Stimulated activated CD8-positive, alpha-beta memory T cell treated with anti-CD3 and anti-CD28 coated beads, Interleukin-7, amount 100 ng/mL, for 4 hours (primary cell): ENCODE results near the gene VWA7.

Experiments
- DNase-seq, 2 donors: peaks; one replicate each; pipeline ENCODE4 v3.0.0-alpha.2; 2020; ENCODE audit warnings: low read depth in 2 of 2

The VWA7 gene

DNA sequence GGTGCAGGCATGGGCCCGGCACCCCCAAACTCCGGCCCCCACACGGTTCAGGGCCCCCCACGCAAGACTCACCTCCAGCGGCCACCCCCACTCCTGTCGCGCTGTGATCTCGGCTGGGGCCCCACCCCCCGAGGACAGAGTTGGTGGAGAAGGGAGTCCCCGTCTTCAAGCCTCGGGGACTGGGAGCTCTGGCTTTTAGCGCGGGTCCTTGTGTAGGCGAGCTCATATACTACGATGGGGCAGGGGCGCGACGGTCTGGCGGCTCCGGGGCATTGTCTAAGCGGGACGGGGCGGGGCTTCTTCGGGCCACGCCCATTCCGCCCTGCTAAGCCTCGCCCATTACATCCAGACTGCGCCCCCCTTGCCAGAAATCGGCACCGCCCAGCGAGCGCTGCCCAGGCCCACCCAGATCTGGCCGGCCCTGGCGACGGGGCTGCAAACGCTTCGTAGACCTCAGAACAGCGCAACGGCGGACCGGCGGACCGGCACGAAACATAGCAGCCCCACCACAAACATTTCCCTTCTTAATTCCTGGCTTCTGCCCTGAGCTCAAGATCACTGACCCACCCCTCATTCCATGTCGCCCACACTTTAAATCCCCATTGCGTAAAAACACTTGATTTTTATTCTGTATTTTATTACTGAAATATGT lies 47.0 kb downstream of the VWA7 start:
- peak; percentile 39 to 61 for DNase-seq

- DNase-seq: peak; percentile 69 to 70
Measured at GRCh38 chr6:31729515-31729978, 47.6 kb downstream of the VWA7 start.

DNA sequence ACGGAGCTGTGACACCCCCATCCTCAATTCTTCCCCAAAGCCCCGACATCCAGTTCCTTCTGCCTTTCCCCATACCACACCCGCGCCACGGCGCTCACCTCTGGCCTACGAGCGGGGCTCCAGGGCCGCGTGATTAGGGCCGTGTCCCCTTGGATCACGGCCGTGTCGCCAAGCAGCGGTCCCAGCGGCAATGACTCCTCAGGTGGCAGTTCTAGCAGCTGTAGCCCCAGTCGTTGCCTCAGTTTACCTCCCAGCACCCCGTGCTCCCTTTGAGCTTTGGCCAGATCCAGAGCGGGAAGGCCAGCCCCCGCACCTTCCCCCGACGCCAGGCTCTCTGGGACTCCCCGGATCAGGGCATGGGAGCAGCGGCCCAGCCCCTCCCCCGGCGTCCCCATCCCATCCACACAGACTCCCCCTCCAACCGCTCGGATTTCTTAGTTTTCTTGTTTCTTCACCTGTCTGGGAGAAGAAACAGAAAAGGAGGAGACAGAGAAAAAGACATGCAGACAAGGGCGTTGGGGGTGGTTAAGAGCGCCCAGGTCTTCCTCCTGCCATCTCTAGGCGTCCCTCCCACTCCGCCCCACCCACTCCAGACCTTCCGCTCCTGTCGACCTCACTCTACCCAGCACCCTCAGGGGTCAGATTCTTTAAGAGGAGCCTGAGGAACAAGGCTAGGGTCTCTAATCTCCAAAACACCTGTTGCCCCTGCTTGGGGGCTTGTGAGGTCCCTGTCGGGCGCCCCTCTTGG lies 48.2 kb downstream of the VWA7 start, which contains the start of gene DDAH2:
Gene DDAH2, minus strand, starts transcription at position 533 of the 748 bp plus-strand sequence. Its CDS starts 138 bp downstream, at position 395.
- DNase-seq: no peak

DNA sequence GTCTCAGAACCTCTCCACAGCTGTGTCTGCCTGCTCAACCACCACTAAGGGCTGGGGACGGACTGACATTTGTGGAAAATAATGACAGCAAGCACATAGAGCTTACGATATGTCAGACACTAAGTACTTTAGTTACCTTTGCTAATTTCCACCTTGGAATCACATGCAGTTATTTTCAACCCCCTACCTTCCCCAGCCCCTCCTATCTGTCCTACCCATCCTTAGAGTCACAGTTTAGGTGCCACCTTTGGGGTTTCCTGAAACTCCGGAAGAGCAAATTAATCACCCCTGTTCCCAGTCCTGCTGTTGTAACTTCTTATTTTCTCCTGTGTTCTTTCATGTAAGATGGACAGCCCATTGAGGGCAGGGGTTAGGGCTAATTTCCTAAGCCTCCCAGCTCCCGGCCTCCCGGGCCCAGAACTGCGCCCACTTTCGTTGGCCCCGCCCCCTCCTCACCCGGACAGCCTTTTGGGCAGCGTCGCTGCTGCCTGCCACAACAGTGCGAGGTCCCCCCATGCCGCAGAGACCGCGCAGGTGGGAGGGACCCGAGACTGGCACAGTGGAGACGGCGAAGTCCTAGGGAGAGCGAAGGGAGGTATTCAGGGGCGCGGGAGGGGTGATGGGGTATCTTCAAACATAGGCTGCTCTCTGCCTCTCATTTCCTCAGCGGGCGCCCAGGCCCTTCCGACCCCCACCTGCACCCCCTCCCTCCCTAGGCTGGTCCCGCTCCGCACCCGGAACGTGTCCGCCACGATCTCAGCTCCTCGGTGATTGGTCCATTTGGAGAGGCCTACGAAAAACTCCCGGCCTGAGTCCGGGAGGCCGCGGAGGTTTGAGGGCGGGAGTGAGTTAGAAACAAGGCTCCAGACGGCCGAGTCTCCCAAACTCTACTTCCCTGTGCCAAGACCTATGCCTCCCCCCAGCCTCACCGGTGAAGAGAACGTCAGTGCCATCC lies 49.1 kb downstream of the VWA7 start:
- DNase-seq: no peak

GRCh38 chr6:31727034-31727716 lies 50.0 kb downstream of the VWA7 start:
- no peak for DNase-seq

GRCh38 chr6:31725502-31726350 lies 51.4 kb downstream of the VWA7 start:
- no peak for DNase-seq

DNA sequence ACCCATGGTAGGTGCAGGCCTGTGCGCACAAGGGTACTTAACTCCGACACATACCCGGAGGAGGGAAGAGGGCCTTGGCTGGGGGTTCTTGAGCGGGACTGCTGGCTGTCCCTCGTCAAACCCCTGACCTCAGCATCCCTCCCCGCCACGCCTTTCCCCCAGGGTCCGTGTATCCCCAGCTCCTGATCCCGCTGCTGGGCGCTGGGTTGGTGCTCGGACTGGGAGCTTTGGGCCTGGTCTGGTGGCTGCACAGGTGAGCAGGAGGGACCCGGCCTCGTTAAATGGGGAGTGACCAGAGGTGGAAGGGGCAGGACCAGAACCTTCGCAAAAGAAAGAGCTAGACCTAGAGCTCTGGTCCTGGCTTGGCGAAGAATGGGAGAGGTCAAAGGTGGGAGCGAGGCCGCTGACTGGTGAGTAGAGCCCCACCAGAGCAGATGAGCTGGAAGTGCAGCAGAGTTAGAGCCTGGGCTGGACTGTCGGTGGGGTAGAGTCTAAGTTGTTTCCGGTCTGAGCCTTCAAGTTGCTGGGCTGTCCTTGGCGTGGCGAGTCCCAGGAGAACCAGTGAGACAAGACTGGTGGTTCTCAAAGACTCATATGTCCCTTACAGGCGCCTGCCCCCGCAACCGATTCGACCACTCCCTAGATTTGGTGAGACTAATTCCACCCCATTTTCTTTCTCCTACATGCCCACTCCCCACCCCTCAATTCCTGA lies 53.0 kb downstream of the VWA7 start:
- DNase-seq: no peak

DNA sequence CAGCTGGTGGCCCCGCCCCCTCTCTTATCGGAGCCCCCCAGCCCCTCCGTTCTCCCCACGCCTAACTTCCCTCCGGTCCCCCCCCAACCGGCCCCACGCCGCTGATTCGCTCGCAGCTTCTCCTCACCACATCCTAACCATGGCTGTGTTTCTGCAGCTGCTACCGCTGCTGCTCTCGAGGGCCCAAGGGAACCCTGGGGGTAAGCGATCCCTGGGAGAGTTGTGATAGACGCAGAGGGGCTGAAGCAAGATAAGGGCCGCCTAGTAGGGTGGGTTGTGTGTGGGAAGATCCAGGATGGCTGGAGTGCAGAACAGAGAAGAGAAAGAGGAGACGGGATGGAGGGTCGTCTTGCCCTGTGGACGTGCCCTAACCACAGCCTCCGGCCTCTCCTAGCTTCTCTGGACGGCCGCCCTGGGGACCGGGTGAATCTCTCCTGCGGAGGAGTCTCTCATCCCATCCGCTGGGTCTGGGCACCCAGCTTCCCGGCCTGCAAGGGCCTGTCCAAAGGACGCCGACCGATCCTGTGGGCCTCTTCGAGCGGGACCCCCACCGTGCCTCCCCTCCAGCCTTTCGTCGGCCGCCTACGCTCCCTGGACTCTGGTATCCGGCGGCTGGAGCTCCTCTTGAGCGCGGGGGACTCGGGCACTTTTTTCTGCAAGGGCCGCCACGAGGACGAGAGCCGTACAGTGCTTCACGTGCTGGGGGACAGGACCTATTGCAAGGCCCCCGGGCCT lies 53.7 kb downstream of the VWA7 start, which contains the start of gene MPIG6B:
Gene MPIG6B, plus strand, starts transcription at position 129 of the 735 bp plus-strand sequence. Its CDS starts 11 bp downstream, at position 140.
- no peak for DNase-seq

- no peak for DNase-seq
Measured at GRCh38 chr6:31722173-31722572, 55.0 kb downstream of the VWA7 start.

GRCh38 chr6:31721351-31722020 lies 55.6 kb downstream of the VWA7 start, which contains the start of gene LY6G6C:
TSS of gene LY6G6C (minus strand) at chr6:31721746. CDS start at chr6:31721679, 67 bp downstream.
- no peak for DNase-seq

DNA sequence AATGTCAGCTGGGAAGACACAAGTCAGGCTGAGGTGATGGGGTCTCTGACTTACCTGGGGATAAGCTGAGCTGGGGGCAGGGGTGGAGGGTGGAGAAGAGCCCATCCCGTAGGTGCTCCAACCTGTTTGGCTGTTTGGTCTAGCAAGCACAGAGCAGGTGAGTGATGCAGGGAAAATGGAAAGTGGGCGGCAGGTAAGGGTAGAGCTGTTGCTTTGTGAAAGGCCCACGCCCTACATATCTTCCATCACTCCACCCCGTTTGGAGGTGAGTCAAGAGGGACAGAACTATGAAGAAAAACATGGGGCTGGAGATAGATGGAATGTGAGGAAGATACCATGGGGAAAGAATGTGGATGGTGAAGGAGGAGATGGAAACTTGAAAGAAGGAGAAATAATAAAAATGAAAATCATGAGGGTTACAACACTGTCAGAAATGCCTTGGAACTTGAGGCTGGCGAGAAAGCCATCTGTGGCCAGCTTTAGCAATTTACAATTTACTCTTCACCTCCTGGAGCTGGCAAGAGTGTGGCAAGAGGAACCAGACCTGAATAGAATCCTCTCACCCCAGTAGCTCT lies 56.8 kb downstream of the VWA7 start:
- DNase-seq: no peak

- DNase-seq: no peak
Measured at GRCh38 chr6:31719001-31719400, 58.1 kb downstream of the VWA7 start.

DNA sequence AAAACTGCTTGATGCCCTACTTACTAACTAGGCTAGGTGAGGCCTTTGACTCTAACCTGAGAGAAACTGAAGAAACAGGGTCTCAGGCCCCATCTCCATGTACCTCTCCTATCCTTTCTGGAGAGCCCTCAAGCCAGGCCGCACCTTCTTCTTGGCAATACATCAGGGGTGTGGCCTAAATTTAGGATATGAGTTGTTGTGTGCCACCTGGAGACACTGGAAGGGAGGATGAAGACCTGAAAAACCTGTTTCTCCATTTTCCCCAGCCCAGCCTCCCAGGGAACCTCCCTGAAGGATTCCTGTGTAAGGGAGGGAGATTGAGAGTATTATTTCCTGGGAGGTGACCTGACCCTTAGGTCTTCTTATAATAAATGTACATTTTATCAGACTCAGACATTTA lies 58.9 kb downstream of the VWA7 start:
- DNase-seq: no peak

GRCh38 chr6:31717499-31718222 lies 59.5 kb downstream of the VWA7 start:
- DNase-seq: no peak
